SK-N-MC (cell line): Measurements from ENCODE around the gene ABTB2.

ENCODE experiments used
- DNase-seq: peaks from one replicate; pipeline ENCODE4 v3.0.0-alpha.2; 2011; ENCODE audit warnings: low read depth, low spot score
- H3K27ac ChIP-seq: fragments of 200-600 bp; sonication (generic); 2 replicates; pipeline ENCODE4 v1.5.1; 2016; ENCODE audit warnings: mixed run types
- H3K36me3 ChIP-seq: fragments of 200-600 bp; sonication (generic); 2 replicates; pipeline ENCODE4 v1.6.1; 2017; ENCODE audit warnings: antibody characterized with exemption, low read length, mixed read lengths; ENCODE audit not compliant: insufficient read depth
- H3K4me3 ChIP-seq: fragments of 200-600 bp; sonication (generic); 2 replicates; pipeline ENCODE4 v1.5.1; 2016
- H3K9ac ChIP-seq: fragments of 200-600 bp; sonication (generic); 2 replicates; pipeline ENCODE4 v1.8.0; 2017; ENCODE audit warnings: mixed run types, mixed read lengths; ENCODE audit not compliant: insufficient read length
- H3K9me3 ChIP-seq: fragments of 200-600 bp; sonication (generic); 2 replicates; pipeline ENCODE4 v1.6.1; 2017; ENCODE audit warnings: low read depth, mild to moderate bottlenecking, antibody characterized with exemption, low read length, moderate library complexity, mixed read lengths
- EZH2 ChIP-seq: fragments of 200-600 bp; sonication (generic); IDR thresholded peaks from one replicate; pipeline ENCODE4 v1.6.1; 2017; ENCODE audit warnings: antibody characterized with exemption
- FOXP2 ChIP-seq: optimal IDR thresholded peaks from 2 replicates; pipeline ENCODE3; 2011; ENCODE audit warnings: mild to moderate bottlenecking, moderate library complexity; ENCODE audit not compliant: insufficient read depth; ENCODE audit errors: extremely low read length, control extremely low read depth
- POLR2AphosphoS5 ChIP-seq: IDR thresholded peaks from 2 replicates; pipeline ENCODE4 v1.6.1; 2012; ENCODE audit warnings: mild to moderate bottlenecking, low read depth, low read length, borderline replicate concordance

The ABTB2 gene

DNA sequence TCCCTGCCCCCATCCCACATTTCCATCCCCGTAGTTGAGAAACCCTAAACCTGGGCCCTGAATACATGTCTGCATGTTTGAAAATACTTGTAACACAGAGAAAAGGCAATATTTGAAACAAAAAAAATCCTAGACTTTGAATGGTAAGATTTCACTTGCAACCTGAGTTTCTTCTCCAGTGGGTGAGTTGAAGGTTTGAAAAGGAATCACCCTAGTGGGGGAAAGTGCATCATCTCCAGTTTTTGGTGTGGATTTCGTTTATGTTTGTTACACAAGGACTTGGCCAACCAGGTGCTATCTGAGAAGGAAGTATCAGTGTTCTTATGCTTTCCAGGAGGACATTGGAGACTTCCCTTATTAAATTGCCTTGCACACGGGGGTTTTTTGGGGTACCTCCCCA is 90.4 kb downstream of the ABTB2 start:
- Histone ChIP-seq H3K4me3 (peak overlapping the region; percentile 34), H3K9me3 (no peaks in the 10 kb centered on the region), H3K9ac (no peak overlapping the region), H3K36me3 (no peaks in the 10 kb centered on the region), H3K27ac (peak overlapping the region; percentile 91)
- DNase-seq, result no peak
- no peak for TF ChIP-seq FOXP2
- no peak for TF ChIP-seq EZH2
- no peak for TF ChIP-seq POLR2AphosphoS5

DNA sequence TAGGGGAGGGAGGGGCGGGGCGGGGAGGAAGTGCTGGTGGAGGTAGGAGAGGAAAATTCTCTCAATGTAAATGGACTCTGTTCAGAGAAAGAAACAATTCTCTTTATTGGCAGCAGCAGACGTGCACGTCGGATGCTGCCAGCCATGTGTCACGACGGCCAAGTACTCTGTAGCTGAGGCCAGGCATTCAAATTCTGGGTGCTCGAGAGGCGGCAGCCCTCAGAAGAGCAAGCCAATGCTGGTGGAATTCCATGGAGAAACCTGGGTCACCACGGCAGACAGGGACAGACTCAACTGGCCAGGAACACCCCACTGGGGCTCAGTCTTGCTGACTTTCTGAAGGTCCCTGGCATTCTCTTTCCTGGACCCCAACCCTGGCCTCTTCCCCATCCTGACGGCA is 90.8 kb downstream of the ABTB2 start:
- peak overlapping the region; percentile 34 for H3K4me3 ChIP-seq
- no peak for TF ChIP-seq POLR2AphosphoS5
- TF ChIP-seq EZH2, result no peak
- no peak for TF ChIP-seq FOXP2
- no peaks in the 10 kb centered on the region for H3K9me3 ChIP-seq
- H3K36me3 ChIP-seq, result no peaks in the 10 kb centered on the region
- H3K27ac ChIP-seq, result peak overlapping the region; percentile 91
- H3K9ac ChIP-seq, result no peak overlapping the region
- no peak for DNase-seq

DNA sequence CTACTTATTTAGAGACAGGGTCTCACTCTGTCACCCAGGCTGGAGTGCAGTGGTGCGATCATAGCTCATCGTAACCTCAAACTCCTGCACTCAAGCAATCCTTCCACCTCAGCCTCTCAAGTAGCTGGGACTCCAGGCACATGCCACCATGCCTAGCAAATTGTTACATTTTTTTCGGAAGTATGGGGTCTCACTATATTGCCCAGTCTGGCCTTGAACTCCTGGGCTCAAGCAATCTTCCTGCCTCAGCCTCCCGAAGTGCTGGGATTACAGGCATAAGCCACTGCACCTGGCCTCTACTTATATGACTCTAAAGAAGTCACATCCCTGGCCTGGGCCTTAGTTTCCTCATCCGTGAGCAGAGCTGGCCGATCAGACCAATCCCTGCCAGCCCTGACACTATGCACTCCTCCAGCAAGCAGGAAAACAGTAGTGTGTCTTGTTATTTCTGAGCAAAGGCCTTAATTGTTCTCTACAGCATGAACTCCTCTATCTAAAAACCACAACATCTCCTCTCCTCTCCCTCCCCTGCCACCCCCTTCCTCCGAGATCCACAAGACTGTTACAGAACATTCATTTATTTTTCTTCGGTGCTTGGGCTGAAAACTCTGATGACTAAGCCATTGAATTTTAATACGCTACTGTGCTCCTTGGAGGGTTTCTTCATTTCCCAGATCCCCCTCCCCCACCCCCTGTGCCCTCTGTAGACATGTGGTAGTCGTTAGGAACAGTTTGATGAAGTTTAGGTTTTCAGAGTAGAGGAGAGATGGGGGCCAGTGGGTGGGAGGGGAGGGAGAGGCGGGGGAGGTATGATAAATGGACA is 91.5 kb downstream of the ABTB2 start:
- Histone ChIP-seq H3K27ac (peak overlapping the region; percentile 91), H3K36me3 (no peaks in the 10 kb centered on the region), H3K4me3 (peak overlapping the region; percentile 34), H3K9ac (no peak overlapping the region), H3K9me3 (no peaks in the 10 kb centered on the region)
- DNase-seq, result peak; percentile 91
- TF ChIP-seq FOXP2 (no peak), POLR2AphosphoS5 (peak; percentile 54; the same call in 1 of the 2 replicates)

DNA sequence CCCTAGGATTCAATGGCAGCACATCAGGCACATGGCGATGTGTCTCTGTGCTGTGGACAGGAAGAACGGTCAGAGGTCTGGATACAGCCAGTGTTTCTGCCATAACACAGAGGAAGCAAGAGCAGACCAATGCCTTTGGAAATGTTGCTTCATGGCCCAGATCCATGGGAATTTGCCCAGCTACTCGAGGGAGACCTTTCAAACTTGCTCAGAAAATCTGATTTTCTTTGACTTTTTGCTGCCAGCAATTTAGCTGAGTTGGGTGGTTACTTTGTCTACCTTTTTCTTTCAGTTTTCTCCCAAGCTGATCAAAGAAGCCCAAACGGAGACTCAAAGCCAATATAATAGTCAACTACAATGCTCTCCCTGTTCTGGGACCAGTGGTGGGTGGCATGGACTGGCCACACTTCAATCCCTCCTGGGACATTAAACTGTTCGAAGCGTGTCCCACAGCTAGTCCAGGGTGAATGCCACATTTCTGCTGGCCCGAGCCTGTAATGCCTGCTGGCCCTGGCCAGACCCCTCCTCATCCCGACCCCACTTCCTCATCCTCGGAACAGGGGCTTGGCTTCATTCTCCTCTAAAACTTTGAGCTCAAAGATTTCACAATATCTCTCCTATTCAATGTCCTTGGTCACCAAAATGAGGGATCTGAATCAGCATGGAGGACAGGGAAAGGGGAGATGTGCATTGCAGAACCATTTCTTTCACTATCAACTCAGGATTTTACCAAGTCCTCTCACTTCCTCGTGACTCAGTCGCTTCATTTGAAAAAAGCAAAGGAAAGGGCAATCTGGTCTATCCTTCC is 93.3 kb downstream of the ABTB2 start:
- H3K4me3 ChIP-seq, result no peak overlapping the region
- no peaks in the 10 kb centered on the region for H3K9me3 ChIP-seq
- TF ChIP-seq POLR2AphosphoS5 (no peak), FOXP2 (no peak), EZH2 (no peak)
- DNase-seq, result no peak
- H3K9ac ChIP-seq, result no peak overlapping the region
- H3K27ac ChIP-seq, result 0 out of 2 replicates have a peak overlapping the region, but pooled peaks have one; percentile 7
- H3K36me3 ChIP-seq, result no peaks in the 10 kb centered on the region

DNA sequence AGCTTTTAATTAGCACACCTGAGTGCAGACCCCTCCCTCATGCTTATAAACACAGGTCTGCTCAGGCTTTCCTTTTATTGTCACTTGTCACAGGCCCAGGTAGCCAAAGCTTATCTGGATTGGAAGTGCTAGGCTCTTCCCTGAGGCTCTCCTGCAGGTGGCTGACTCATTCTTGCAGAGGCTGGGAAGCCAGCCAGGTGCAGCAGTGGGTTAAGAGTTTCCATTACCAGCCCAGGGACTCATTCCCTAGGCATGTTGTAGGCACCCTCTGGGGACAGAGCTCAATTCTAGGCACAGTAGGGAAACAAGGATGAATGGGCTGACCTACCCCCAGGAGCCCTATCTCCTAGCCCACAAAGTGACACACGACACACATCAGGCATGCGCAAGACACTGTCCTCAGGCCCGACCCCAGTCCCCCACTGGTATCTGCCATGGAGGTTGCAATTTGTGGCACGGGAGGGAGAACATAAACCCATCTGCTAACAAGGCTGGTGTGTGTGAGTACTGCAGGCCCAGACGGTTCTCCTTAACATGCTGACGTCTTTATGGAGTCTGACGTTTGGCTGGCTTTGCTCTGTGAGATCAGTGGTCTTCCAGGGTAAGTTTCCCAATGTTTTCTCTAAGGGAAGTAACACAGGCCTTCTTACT is 94.2 kb downstream of the ABTB2 start:
- no peak overlapping the region for H3K9ac ChIP-seq
- DNase-seq, result no peak
- H3K4me3 ChIP-seq, result no peak overlapping the region
- no peak for TF ChIP-seq POLR2AphosphoS5
- TF ChIP-seq FOXP2, result no peak
- no peak for TF ChIP-seq EZH2
- no peaks in the 10 kb centered on the region for H3K36me3 ChIP-seq
- no peaks in the 10 kb centered on the region for H3K9me3 ChIP-seq
- 0 out of 2 replicates have a peak overlapping the region, but pooled peaks have one; percentile 7 for H3K27ac ChIP-seq

DNA sequence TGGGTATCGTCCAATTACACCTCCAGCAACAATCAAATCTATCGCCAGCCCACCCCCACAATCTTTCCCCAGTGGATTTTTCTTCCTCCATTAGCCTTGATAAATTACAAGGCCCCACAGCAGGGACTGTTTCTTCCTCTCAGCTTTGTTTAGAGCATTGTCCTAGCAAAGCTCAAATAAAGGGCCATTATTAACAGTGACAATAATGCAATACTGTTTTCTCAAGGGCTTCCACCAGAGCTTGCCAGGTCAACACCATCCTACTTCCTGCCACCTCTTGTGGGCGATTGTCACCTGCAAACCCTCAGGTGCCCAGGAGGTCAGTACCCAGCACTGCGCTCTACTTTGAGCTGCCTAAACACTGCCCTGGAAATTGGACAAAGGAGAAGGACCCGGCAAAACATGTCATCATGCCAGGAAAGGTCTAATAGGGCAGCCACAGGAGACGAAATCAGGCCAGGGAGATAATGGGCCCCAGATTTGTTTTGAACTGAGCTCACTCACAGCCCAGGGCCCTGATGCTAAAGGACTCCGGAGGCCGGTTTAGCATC is 95.2 kb downstream of the ABTB2 start:
- no peaks in the 10 kb centered on the region for H3K9me3 ChIP-seq
- TF ChIP-seq EZH2, result no peak
- no peak for TF ChIP-seq POLR2AphosphoS5
- H3K27ac ChIP-seq, result peak overlapping the region; percentile 20; the same call in 1 of the 2 replicates
- no peak for DNase-seq
- no peaks in the 10 kb centered on the region for H3K36me3 ChIP-seq
- no peak overlapping the region for H3K4me3 ChIP-seq
- H3K9ac ChIP-seq, result no peak overlapping the region

DNA sequence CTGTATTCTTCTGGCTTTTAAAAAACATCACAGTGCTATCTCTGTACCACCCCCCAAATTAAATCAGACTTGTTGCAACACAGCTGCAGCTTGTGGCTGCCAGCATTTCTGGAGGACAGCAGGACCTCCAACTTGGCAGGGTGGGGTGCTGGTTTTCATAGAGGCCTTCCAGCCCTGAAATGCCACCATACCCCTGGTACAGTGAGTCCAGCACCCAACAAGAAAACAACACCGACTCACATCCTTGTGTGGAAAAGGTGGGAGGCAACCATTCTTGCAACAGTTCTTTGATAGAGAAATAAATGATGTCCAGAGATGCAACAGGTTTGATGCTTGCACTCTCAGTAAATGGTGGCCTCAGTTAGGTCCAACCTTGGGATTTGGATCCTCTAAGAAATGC is 96.0 kb downstream of the ABTB2 start:
- DNase-seq, result no peak
- Histone ChIP-seq H3K9ac (no peak overlapping the region), H3K9me3 (no peaks in the 10 kb centered on the region), H3K4me3 (no peak overlapping the region), H3K36me3 (no peaks in the 10 kb centered on the region), H3K27ac (no peak overlapping the region)
- TF ChIP-seq EZH2 (no peak), POLR2AphosphoS5 (no peak)

DNA sequence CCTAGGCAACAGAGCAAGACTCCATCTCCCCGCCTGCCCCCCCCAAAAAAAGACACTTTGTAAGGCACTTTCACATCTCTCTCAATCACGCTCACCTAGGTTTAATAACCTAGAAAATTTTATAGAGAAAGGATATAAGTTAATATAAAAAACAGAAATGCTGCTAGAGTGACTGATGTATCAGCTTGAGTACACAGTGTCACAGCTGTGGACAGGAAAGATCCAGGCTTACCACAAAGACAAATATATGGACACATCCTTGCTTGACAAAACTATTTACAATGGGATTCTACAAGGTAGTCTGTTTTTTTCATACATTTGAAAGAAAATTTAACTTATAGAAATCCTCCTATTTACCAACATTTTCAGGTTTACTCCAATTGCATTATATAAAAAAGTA is 96.7 kb downstream of the ABTB2 start:
- Histone ChIP-seq H3K36me3 (no peaks in the 10 kb centered on the region), H3K27ac (no peak overlapping the region), H3K4me3 (no peak overlapping the region), H3K9ac (no peak overlapping the region), H3K9me3 (no peaks in the 10 kb centered on the region)
- TF ChIP-seq FOXP2 (no peak), EZH2 (no peak), POLR2AphosphoS5 (no peak)
- no peak for DNase-seq
